GM12874 (cell line): Measurements from ENCODE around the gene SRSF9.
A peak's percentile ranks its signal among the peaks of the same experiment; 100 is the strongest.

Source experiments
- CTCF ChIP-seq: IDR thresholded peaks from 2 replicates; pipeline ENCODE4 v1.5.1; 2011; ENCODE audit warnings: low read depth, mild to moderate bottlenecking, control low read depth, low read length, moderate library complexity; ENCODE audit not compliant: insufficient read depth

SRSF9 gene

GRCh38 chr12:120455302-120455701, 14.2 kb downstream of the SRSF9 start:
- TF ChIP-seq CTCF: no peak

- TF ChIP-seq CTCF: peak; percentile 64
These were observed 15.6 kb downstream of the SRSF9 start for GRCh38 chr12:120453977-120454376.

GRCh38 chr12:120453060-120453750, 16.3 kb downstream of the SRSF9 start:
- no peak for TF ChIP-seq CTCF

GRCh38 chr12:120447992-120448391, 21.6 kb downstream of the SRSF9 start:
- TF ChIP-seq CTCF: no peak

- TF ChIP-seq CTCF: no peak
These were observed 23.4 kb downstream of the SRSF9 start, which contains the start of the genes GATC and TRIAP1 for GRCh38 chr12:120445911-120446843. Gene GATC (plus strand): TSS chr12:120446444. CDS start chr12:120446481, 37 bp downstream. Gene TRIAP1 (minus strand): TSS chr12:120446384. CDS start chr12:120446372, 12 bp downstream.

GRCh38 chr12:120444676-120445075, 24.9 kb downstream of the SRSF9 start:
- TF ChIP-seq CTCF: no peak

GRCh38 chr12:120439646-120440247, 29.8 kb downstream of the SRSF9 start:
- peak; percentile 72 for TF ChIP-seq CTCF
